Superior temporal gyrus (tissue), 1 donor: Measurements from ENCODE around the gene BSN.
"Not testable (repeated sequence)": the region's sequence is repeated elsewhere in the genome, so short reads cannot be mapped to it uniquely, and the experiment has no call there.

ENCODE experiments used
- DNase-seq: peaks from one replicate; pipeline ENCODE4 v3.0.0-alpha.2; 2016; ENCODE audit errors: extremely low spot score

BSN gene

GRCh38 chr3:49673715-49674496 is 119.6 kb downstream of the BSN start, which contains the start of gene APEH:
Gene APEH (plus strand): TSS chr3:49674351. CDS start chr3:49674402, 51 bp downstream.
- DNase-seq, result peak; percentile 86

GRCh38 chr3:49674497-49674983 is 120.3 kb downstream of the BSN start:
- no peak for DNase-seq

- no peak for DNase-seq
Measured at GRCh38 chr3:49675912-49676311, 121.6 kb downstream of the BSN start.

- DNase-seq, result no peak
Measured at GRCh38 chr3:49680493-49681231, 126.4 kb downstream of the BSN start.

GRCh38 chr3:49681232-49681522 is 126.9 kb downstream of the BSN start:
- no peak for DNase-seq

GRCh38 chr3:49681543-49681942 is 127.3 kb downstream of the BSN start:
- no peak for DNase-seq

- DNase-seq, result no peak
Measured at GRCh38 chr3:49683162-49683561, 128.9 kb downstream of the BSN start.

GRCh38 chr3:49684453-49684852 is 130.2 kb downstream of the BSN start:
- DNase-seq, result not testable (repeated sequence)

GRCh38 chr3:49685103-49685502 is 130.8 kb downstream of the BSN start:
- not testable (repeated sequence) for DNase-seq

- DNase-seq, result not testable (repeated sequence)
Measured at GRCh38 chr3:49685846-49686245, 131.6 kb downstream of the BSN start.

- not testable (repeated sequence) for DNase-seq
Measured at GRCh38 chr3:49686346-49686745, 132.1 kb downstream of the BSN start.

GRCh38 chr3:49686769-49687423 is 132.6 kb downstream of the BSN start:
- DNase-seq, result not testable (repeated sequence)

- DNase-seq, result not testable (repeated sequence)
Measured at GRCh38 chr3:49687424-49687795, 133.1 kb downstream of the BSN start.

- DNase-seq, result not testable (repeated sequence)
Measured at GRCh38 chr3:49688338-49689045, 134.2 kb downstream of the BSN start.

GRCh38 chr3:49689046-49689907 is 135.0 kb downstream of the BSN start, which contains the start of the genes MST1 and RNF123:
Gene MST1 (minus strand): TSS chr3:49689474. CDS start chr3:49688691, 783 bp downstream.
Gene RNF123 (plus strand): TSS chr3:49689557. CDS start chr3:49691166, 1,609 bp downstream.
- peak; percentile 92 for DNase-seq

GRCh38 chr3:49689908-49690624 is 135.8 kb downstream of the BSN start:
- DNase-seq, result not testable (repeated sequence)

- not testable (repeated sequence) for DNase-seq
Measured at GRCh38 chr3:49690856-49691255, 136.6 kb downstream of the BSN start.

GRCh38 chr3:49691481-49691880 is 137.2 kb downstream of the BSN start:
- not testable (repeated sequence) for DNase-seq

- DNase-seq, result not testable (repeated sequence)
Measured at GRCh38 chr3:49694409-49695070, 140.3 kb downstream of the BSN start.
